Naive B cell (primary cell): ENCODE measurements around the gene ZNF710. TPM values are rescaled to one million over a fixed set of nuclear protein-coding genes. Genes with fewer than 3 reads are reported as not detected.

Experiments
- ATAC-seq, 2 donors: fragments of 150-1000 bp; cut with Tn5 transposase; 2 replicates each; pipeline ENCODE4 v1.10.0; 2021; ENCODE audit warnings: low read depth in 2 of 2, mild to moderate bottlenecking in 2 of 2, moderate library complexity in 2 of 2
- DNase-seq: peaks from one replicate; pipeline ENCODE4 v3.0.0; 2022
- H3K27ac Mint-ChIP-seq, 6 donors: one replicate each; pipeline ENCODE4 v1.8.0; 2020 to 2022; ENCODE audit warnings: mild to moderate bottlenecking in 6 of 6, mixed read lengths in 6 of 6, moderate library complexity in 5 of 6, inconsistent platforms in 2 of 6
- H3K27me3 Mint-ChIP-seq, 3 donors: one replicate each; pipeline ENCODE4 v1.8.0; 2021 to 2022; ENCODE audit warnings: mixed read lengths in 3 of 3, mild to moderate bottlenecking in 1 of 3
- H3K36me3 Mint-ChIP-seq, 2 donors: one replicate each; pipeline ENCODE4 v1.8.0; 2020 to 2022; ENCODE audit warnings: mixed read lengths in 2 of 2, inconsistent platforms in 1 of 2, mild to moderate bottlenecking in 1 of 2
- H3K4me1 Mint-ChIP-seq, 3 donors: one replicate each; pipeline ENCODE4 v1.8.0; 2020 to 2022; ENCODE audit warnings: mixed read lengths in 3 of 3, inconsistent platforms in 1 of 3, mild to moderate bottlenecking in 1 of 3, moderate library complexity in 1 of 3
- H3K4me3 Mint-ChIP-seq, 8 donors: one replicate each; pipeline ENCODE4 v1.8.0; 2020 to 2022; ENCODE audit warnings: mild to moderate bottlenecking in 8 of 8, mixed read lengths in 8 of 8, moderate library complexity in 8 of 8, inconsistent platforms in 2 of 8
- H3K9me3 Mint-ChIP-seq, 7 donors: one replicate each; pipeline ENCODE4 v1.8.0; 2020 to 2022; ENCODE audit warnings: mixed read lengths in 7 of 7, mild to moderate bottlenecking in 5 of 7, inconsistent platforms in 2 of 7, moderate library complexity in 1 of 7
- polyA plus RNA-seq, 6 donors: library from polyadenylated mRNA; unstranded; fragments of 300-500 nt; fragmentation: Illumina TruSeq; gene quantifications; one replicate each; pipeline ENCODE4 v1.2.3, GENCODE V29; 2021; ENCODE audit warnings: low read depth in 6 of 6

Gene ZNF710
- polyA plus RNA-seq, 6 donors from 2014 or later = 0.64 to 2.4 (median 2.0) TPM

- DNase-seq (no peak), ATAC-seq (no peak)
- H3K9me3 Mint-ChIP-seq = no peaks in the 10 kb centered on the region
- no peak overlapping the region for H3K4me3 Mint-ChIP-seq
- peaks cover 0 to 4% (median 0%) of the 10 kb centered on the region in 3 donors for H3K27me3 Mint-ChIP-seq
- H3K36me3 Mint-ChIP-seq = peaks cover 0 to 7% of the 10 kb centered on the region in 2 donors
- peak overlapping the region in 3 of 6 donors; percentile 56 to 81 (median 61) for H3K27ac Mint-ChIP-seq
- peaks cover 49 to 58% (median 58%) of the 10 kb centered on the region in 3 donors for H3K4me1 Mint-ChIP-seq
Observed at GRCh38 chr15:90039996-90040395, 38.9 kb downstream of the ZNF710 start.

GRCh38 chr15:90040618-90041017 is 39.5 kb downstream of the ZNF710 start:
- H3K27ac Mint-ChIP-seq = peak overlapping the region in 1 of 6 donors; percentile 12
- H3K27me3 Mint-ChIP-seq = peaks cover 0 to 4% (median 0%) of the 10 kb centered on the region in 3 donors
- H3K4me1 Mint-ChIP-seq = peaks cover 50 to 59% (median 58%) of the 10 kb centered on the region in 3 donors
- peak overlapping the region in 1 of 8 donors; percentile 30 for H3K4me3 Mint-ChIP-seq
- peaks cover 0 to 2% (median 0%) of the 10 kb centered on the region in 7 donors for H3K9me3 Mint-ChIP-seq
- no peak for ATAC-seq
- DNase-seq = no peak
- H3K36me3 Mint-ChIP-seq = peaks cover 0 to 7% of the 10 kb centered on the region in 2 donors

GRCh38 chr15:90042356-90042755 is 41.2 kb downstream of the ZNF710 start:
- no peak for DNase-seq
- Mint-ChIP-seq H3K4me3 (no peak overlapping the region), H3K36me3 (peaks cover 0 to 7% of the 10 kb centered on the region in 2 donors), H3K27ac (no peak overlapping the region), H3K27me3 (peaks cover 0 to 4% (median 0%) of the 10 kb centered on the region in 3 donors), H3K4me1 (peaks cover 63 to 65% (median 64%) of the 10 kb centered on the region in 3 donors), H3K9me3 (peaks cover 0 to 2% (median 0%) of the 10 kb centered on the region in 7 donors)
- ATAC-seq = no peak

GRCh38 chr15:90042766-90043529 is 41.8 kb downstream of the ZNF710 start:
- H3K9me3 Mint-ChIP-seq = peaks cover 0 to 2% (median 0%) of the 10 kb centered on the region in 7 donors
- peaks cover 0 to 7% of the 10 kb centered on the region in 2 donors for H3K36me3 Mint-ChIP-seq
- H3K4me1 Mint-ChIP-seq = peaks cover 57 to 66% (median 63%) of the 10 kb centered on the region in 3 donors
- H3K4me3 Mint-ChIP-seq = no peak overlapping the region
- peaks cover 0 to 4% (median 0%) of the 10 kb centered on the region in 3 donors for H3K27me3 Mint-ChIP-seq
- DNase-seq (no peak), ATAC-seq (no peak)
- H3K27ac Mint-ChIP-seq = no peak overlapping the region

GRCh38 chr15:90043530-90044010 is 42.4 kb downstream of the ZNF710 start:
- peaks cover 52 to 67% (median 61%) of the 10 kb centered on the region in 3 donors for H3K4me1 Mint-ChIP-seq
- H3K4me3 Mint-ChIP-seq = no peak overlapping the region
- DNase-seq = no peak
- H3K27ac Mint-ChIP-seq = peak overlapping the region in 1 of 6 donors; percentile 45
- H3K27me3 Mint-ChIP-seq = no peaks in the 10 kb centered on the region
- peaks cover 0 to under 1% of the 10 kb centered on the region in 2 donors for H3K36me3 Mint-ChIP-seq
- no peak for ATAC-seq
- H3K9me3 Mint-ChIP-seq = peaks cover 0 to 2% (median 0%) of the 10 kb centered on the region in 7 donors

- Mint-ChIP-seq H3K4me3 (peak overlapping the region in 1 of 8 donors; percentile 29), H3K27me3 (no peaks in the 10 kb centered on the region), H3K36me3 (no peaks in the 10 kb centered on the region), H3K27ac (peak overlapping the region in 1 of 6 donors; percentile 45), H3K4me1 (peaks cover 51 to 67% (median 58%) of the 10 kb centered on the region in 3 donors), H3K9me3 (peaks cover 0 to 2% (median 0%) of the 10 kb centered on the region in 7 donors)
- DNase-seq = no peak
- no peak for ATAC-seq
Observed at GRCh38 chr15:90044191-90044590, 43.1 kb downstream of the ZNF710 start.

GRCh38 chr15:90044916-90045371 is 43.8 kb downstream of the ZNF710 start:
- H3K27me3 Mint-ChIP-seq = no peaks in the 10 kb centered on the region
- peak overlapping the region in 2 of 8 donors; percentile 41 to 64 for H3K4me3 Mint-ChIP-seq
- peak overlapping the region in 4 of 6 donors; percentile 9 to 94 (median 56) for H3K27ac Mint-ChIP-seq
- H3K9me3 Mint-ChIP-seq = peaks cover 0 to 2% (median 0%) of the 10 kb centered on the region in 7 donors
- no peaks in the 10 kb centered on the region for H3K36me3 Mint-ChIP-seq
- DNase-seq (no peak), ATAC-seq (no peak)
- H3K4me1 Mint-ChIP-seq = peaks cover 53 to 67% (median 61%) of the 10 kb centered on the region in 3 donors

- peak overlapping the region; percentile 91 to 97 (median 96) for H3K27ac Mint-ChIP-seq
- H3K4me1 Mint-ChIP-seq = peaks cover 48 to 67% (median 57%) of the 10 kb centered on the region in 3 donors
- no peaks in the 10 kb centered on the region for H3K27me3 Mint-ChIP-seq
- DNase-seq = no peak
- peak overlapping the region; percentile 35 to 90 (median 72) for H3K4me3 Mint-ChIP-seq
- ATAC-seq = no peak
- peaks cover 0 to 2% (median 0%) of the 10 kb centered on the region in 7 donors for H3K9me3 Mint-ChIP-seq
- H3K36me3 Mint-ChIP-seq = no peaks in the 10 kb centered on the region
Observed at GRCh38 chr15:90046289-90046688, 45.2 kb downstream of the ZNF710 start.

- peaks cover 0 to 2% (median 0%) of the 10 kb centered on the region in 7 donors for H3K9me3 Mint-ChIP-seq
- ATAC-seq (peak; percentile 98), DNase-seq (peak; percentile 65)
- H3K4me3 Mint-ChIP-seq = peak overlapping the region; percentile 19 to 90 (median 72)
- H3K27me3 Mint-ChIP-seq = no peaks in the 10 kb centered on the region
- H3K27ac Mint-ChIP-seq = peak overlapping the region; percentile 91 to 97 (median 96)
- peaks cover 49 to 68% (median 61%) of the 10 kb centered on the region in 3 donors for H3K4me1 Mint-ChIP-seq
- no peaks in the 10 kb centered on the region for H3K36me3 Mint-ChIP-seq
Observed at GRCh38 chr15:90046911-90047392, 45.8 kb downstream of the ZNF710 start.

- H3K4me3 Mint-ChIP-seq = peak overlapping the region in 4 of 8 donors; percentile 41 to 83 (median 60)
- H3K27ac Mint-ChIP-seq = peak overlapping the region in 3 of 6 donors; percentile 28 to 96 (median 61)
- no peaks in the 10 kb centered on the region for H3K27me3 Mint-ChIP-seq
- H3K9me3 Mint-ChIP-seq = peaks cover 0 to 2% (median 0%) of the 10 kb centered on the region in 7 donors
- peaks cover 52 to 71% (median 69%) of the 10 kb centered on the region in 3 donors for H3K4me1 Mint-ChIP-seq
- no peak for DNase-seq
- no peaks in the 10 kb centered on the region for H3K36me3 Mint-ChIP-seq
- ATAC-seq = no peak
Observed at GRCh38 chr15:90047956-90048575, 46.9 kb downstream of the ZNF710 start.

GRCh38 chr15:90049030-90049429 is 47.9 kb downstream of the ZNF710 start:
- Mint-ChIP-seq H3K4me3 (no peak overlapping the region), H3K4me1 (peaks cover 48 to 69% (median 64%) of the 10 kb centered on the region in 3 donors), H3K27me3 (no peaks in the 10 kb centered on the region)

GRCh38 chr15:90049666-90050604 is 48.8 kb downstream of the ZNF710 start:
- Mint-ChIP-seq H3K4me1 (peaks cover 51 to 71% (median 60%) of the 10 kb centered on the region in 3 donors), H3K27ac (peak overlapping the region in 2 of 6 donors; percentile 47 to 91), H3K4me3 (peak overlapping the region in 4 of 8 donors; percentile 6 to 73 (median 47)), H3K9me3 (peaks cover 0 to 2% (median 0%) of the 10 kb centered on the region in 7 donors), H3K36me3 (no peaks in the 10 kb centered on the region), H3K27me3 (no peaks in the 10 kb centered on the region)
- DNase-seq = no peak
- no peak for ATAC-seq

More at GRCh38 chr15:90049030-90049429, 47.9 kb downstream of the ZNF710 start:
- Mint-ChIP-seq H3K36me3 (no peaks in the 10 kb centered on the region), H3K27ac (peak overlapping the region in 1 of 6 donors; percentile 91), H3K9me3 (peaks cover 0 to 2% (median 0%) of the 10 kb centered on the region in 7 donors)
- ATAC-seq (no peak), DNase-seq (no peak)
